GM18526 (cell line): Measurements from ENCODE around the gene PLAC9.

Experiments
- POLR2A ChIP-seq: IDR thresholded peaks from 3 replicates; pipeline ENCODE4 v1.6.1; 2011; ENCODE audit not compliant: insufficient read length; ENCODE audit errors: extremely low read depth

Gene PLAC9

GRCh38 chr10:80132299-80133139 is at the start of gene PLAC9:
TSS of gene PLAC9 (plus strand) at chr10:80132730. CDS start at chr10:80132763, 33 bp downstream.
- no peak for TF ChIP-seq POLR2A

- no peak for TF ChIP-seq POLR2A
Observed at GRCh38 chr10:80090121-80090520, 42.4 kb upstream of the PLAC9 start.

GRCh38 chr10:80094231-80094630 is 38.3 kb upstream of the PLAC9 start:
- no peak for TF ChIP-seq POLR2A

GRCh38 chr10:80100116-80100515 is 32.4 kb upstream of the PLAC9 start:
- no peak for TF ChIP-seq POLR2A

GRCh38 chr10:80100861-80101695 is 31.5 kb upstream of the PLAC9 start:
- no peak for TF ChIP-seq POLR2A

GRCh38 chr10:80104066-80104926 is 28.2 kb upstream of the PLAC9 start:
- TF ChIP-seq POLR2A, result no peak

GRCh38 chr10:80108576-80109239 is 23.8 kb upstream of the PLAC9 start:
- TF ChIP-seq POLR2A, result no peak

GRCh38 chr10:80110986-80111385 is 21.5 kb upstream of the PLAC9 start:
- no peak for TF ChIP-seq POLR2A

- TF ChIP-seq POLR2A, result no peak
Observed at GRCh38 chr10:80118669-80119068, 13.9 kb upstream of the PLAC9 start.

- no peak for TF ChIP-seq POLR2A
Observed at GRCh38 chr10:80122110-80122710, 10.3 kb upstream of the PLAC9 start.

GRCh38 chr10:80122746-80123145 is 9.8 kb upstream of the PLAC9 start:
- TF ChIP-seq POLR2A, result no peak

- TF ChIP-seq POLR2A, result no peak
Observed at GRCh38 chr10:80126876-80127275, 5.7 kb upstream of the PLAC9 start.

- no peak for TF ChIP-seq POLR2A
Observed at GRCh38 chr10:80131499-80131901, 1.0 kb upstream of the PLAC9 start.

GRCh38 chr10:80133206-80133605 is 676 bp downstream of the PLAC9 start:
- no peak for TF ChIP-seq POLR2A
